Osteoblast (primary cell): ENCODE results near the gene SYNPO. TPM values are rescaled to one million over a fixed set of nuclear protein-coding genes. Genes with fewer than 3 reads are reported as not detected.

Source experiments
- DNase-seq: peaks from one replicate; pipeline ENCODE4 v3.0.0; 2011; ENCODE audit warnings: low spot score, mixed read lengths; ENCODE audit not compliant: insufficient read length; ENCODE audit errors: missing footprints
- H2AFZ ChIP-seq: 2 replicates; pipeline ENCODE4 v1.6.0; 2011; ENCODE audit warnings: mild to moderate bottlenecking, low read length
- H3K27ac ChIP-seq: 2 replicates; pipeline ENCODE4 v1.5.1; 2011; ENCODE audit warnings: mild to moderate bottlenecking, low read depth, low read length, moderate library complexity
- H3K27me3 ChIP-seq: 2 replicates; pipeline ENCODE4 v1.6.0; 2012; ENCODE audit warnings: mild to moderate bottlenecking, control low read depth, inconsistent platforms, low read length, moderate library complexity; ENCODE audit not compliant: insufficient read depth
- H3K36me3 ChIP-seq: 2 replicates; pipeline ENCODE4 v1.5.1; 2011; ENCODE audit warnings: mild to moderate bottlenecking, low read length, control low read depth, moderate library complexity; ENCODE audit not compliant: insufficient read depth
- H3K4me1 ChIP-seq: 2 replicates; pipeline ENCODE4 v1.5.1; 2011; ENCODE audit warnings: mild to moderate bottlenecking, low read length, control low read depth, moderate library complexity; ENCODE audit not compliant: insufficient read depth
- H3K4me2 ChIP-seq: 2 replicates; pipeline ENCODE4 v1.6.0; 2011; ENCODE audit warnings: mild to moderate bottlenecking, low read length; ENCODE audit not compliant: insufficient read depth
- H3K4me3 ChIP-seq: fragments of 200-600 bp; sonication (generic); 3 replicates; pipeline ENCODE4 v1.5.1; 2012; ENCODE audit warnings: mild to moderate bottlenecking, low read length, inconsistent platforms; ENCODE audit not compliant: insufficient read depth
- H3K79me2 ChIP-seq: 2 replicates; pipeline ENCODE4 v1.6.0; 2012; ENCODE audit warnings: mild to moderate bottlenecking, low read length, control low read depth, inconsistent platforms; ENCODE audit not compliant: insufficient read depth
- H3K9me3 ChIP-seq: 2 replicates; pipeline ENCODE4 v1.5.1; 2011; ENCODE audit warnings: low read depth, low read length, control low read depth
- H4K20me1 ChIP-seq: 2 replicates; pipeline ENCODE4 v1.6.0; 2012; ENCODE audit warnings: mild to moderate bottlenecking, low read length, control low read depth; ENCODE audit not compliant: insufficient read depth
- CTCF ChIP-seq: IDR thresholded peaks from 2 replicates; pipeline ENCODE4 v1.5.1; 2011; ENCODE audit warnings: mild to moderate bottlenecking, low read depth, low read length, moderate library complexity; ENCODE audit errors: extremely low read depth
- total RNA-seq: library from RNA; depleted of rRNA; stranded (reverse); fragments of >200 nt; gene quantifications from 2 replicates; pipeline ENCODE4 v1.2.3, GENCODE V29; 2012

SYNPO gene
- total RNA-seq, 1 donor, result 4.0 TPM

DNA sequence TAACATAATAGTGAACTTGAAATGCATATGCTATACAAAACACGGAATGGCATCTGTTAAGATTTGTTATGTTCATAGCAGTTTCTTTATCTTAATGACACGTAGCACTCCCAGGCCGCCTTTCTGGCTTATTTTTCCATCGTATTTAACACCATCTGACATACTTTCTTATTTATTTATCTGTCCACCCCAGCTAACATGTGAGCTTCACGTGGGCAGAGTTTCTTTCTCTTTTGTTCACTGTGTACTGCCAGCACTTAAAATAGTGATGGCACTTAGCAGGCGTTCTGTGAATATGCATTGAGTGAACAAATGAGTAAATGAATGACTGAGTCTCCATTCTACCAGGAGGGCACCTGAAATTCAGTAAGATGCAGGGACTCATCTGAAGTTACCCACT, 29.4 kb upstream of the SYNPO start:
- TF ChIP-seq CTCF, result no peak
- H2AFZ ChIP-seq, result no peak overlapping the region
- no peaks in the 10 kb centered on the region for H3K79me2 ChIP-seq
- no peaks in the 10 kb centered on the region for H4K20me1 ChIP-seq
- no peaks in the 10 kb centered on the region for H3K27me3 ChIP-seq
- no peak overlapping the region for H3K4me3 ChIP-seq
- H3K36me3 ChIP-seq, result no peaks in the 10 kb centered on the region
- H3K4me1 ChIP-seq, result peaks cover 14% of the 10 kb centered on the region
- no peak for DNase-seq
- H3K9me3 ChIP-seq, result no peaks in the 10 kb centered on the region
- H3K4me2 ChIP-seq, result no peak overlapping the region
- H3K27ac ChIP-seq, result no peak overlapping the region

DNA sequence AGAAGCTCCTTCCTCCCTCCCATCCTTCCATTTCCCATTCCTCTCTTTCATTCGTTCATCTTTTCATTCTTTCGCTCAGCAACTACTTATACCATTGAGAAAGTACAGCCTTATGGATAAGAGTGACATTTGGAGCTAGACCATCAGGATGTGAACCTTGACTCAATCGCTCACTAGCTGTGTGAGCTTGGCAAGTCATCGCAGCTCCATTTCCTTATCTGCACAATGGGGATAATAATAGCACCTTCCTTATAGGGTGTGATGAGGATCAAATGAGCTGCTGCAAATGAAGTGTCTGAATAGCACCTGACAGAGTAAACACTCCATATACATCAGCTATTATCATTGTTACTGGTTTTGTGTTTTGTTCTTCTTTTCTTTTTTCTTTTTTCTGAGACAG, 28.1 kb upstream of the SYNPO start:
- H3K4me2 ChIP-seq, result no peak overlapping the region
- H3K4me1 ChIP-seq, result peaks cover 17% of the 10 kb centered on the region
- no peaks in the 10 kb centered on the region for H3K27me3 ChIP-seq
- H4K20me1 ChIP-seq, result no peaks in the 10 kb centered on the region
- H3K27ac ChIP-seq, result no peak overlapping the region
- TF ChIP-seq CTCF, result no peak
- H3K9me3 ChIP-seq, result no peaks in the 10 kb centered on the region
- no peak overlapping the region for H2AFZ ChIP-seq
- no peak overlapping the region for H3K4me3 ChIP-seq
- no peaks in the 10 kb centered on the region for H3K36me3 ChIP-seq
- no peaks in the 10 kb centered on the region for H3K79me2 ChIP-seq
- peak; percentile 51 for DNase-seq

DNA sequence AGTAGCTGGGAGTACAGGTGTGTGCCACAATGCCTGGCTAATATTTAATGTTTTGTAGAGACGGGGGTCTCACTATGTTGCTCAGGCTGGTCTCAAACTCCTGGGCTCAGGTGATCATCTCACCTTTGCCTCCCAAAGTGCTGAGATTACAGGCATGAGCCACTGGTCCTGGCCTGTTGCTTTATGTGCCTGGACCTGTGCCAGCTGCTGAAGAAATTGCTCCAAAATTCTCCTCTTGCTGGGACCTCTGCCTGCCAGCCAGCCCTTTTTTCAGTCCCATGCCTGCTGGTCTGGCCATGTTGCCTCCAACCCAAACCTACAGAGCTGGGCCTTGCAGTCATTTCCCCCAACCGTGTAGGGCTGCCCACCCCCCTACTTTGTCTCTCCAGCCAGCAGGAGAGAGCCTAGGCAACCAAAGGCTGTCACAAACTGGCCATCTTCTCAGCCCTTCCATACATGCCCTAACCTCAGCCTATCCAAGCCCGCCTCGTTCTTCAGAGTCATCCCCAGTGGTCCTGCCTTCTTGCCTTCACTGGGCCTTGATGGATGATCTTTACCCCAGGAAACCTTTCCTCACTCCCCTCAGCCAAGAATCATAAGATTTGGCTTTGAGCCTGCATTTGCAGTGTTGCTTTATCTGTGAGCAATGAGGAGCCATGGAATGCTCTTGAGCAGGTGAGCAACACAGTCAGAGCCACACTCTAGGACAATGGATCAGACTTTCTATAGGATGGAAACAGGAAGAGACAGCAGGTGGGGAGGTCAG, 27.4 kb upstream of the SYNPO start:
- TF ChIP-seq CTCF, result no peak
- Histone ChIP-seq H4K20me1 (no peaks in the 10 kb centered on the region), H3K27me3 (no peaks in the 10 kb centered on the region), H3K4me1 (peaks cover 17% of the 10 kb centered on the region), H3K4me2 (no peak overlapping the region), H3K4me3 (no peak overlapping the region), H3K79me2 (no peaks in the 10 kb centered on the region), H2AFZ (no peak overlapping the region), H3K36me3 (no peaks in the 10 kb centered on the region), H3K27ac (no peak overlapping the region), H3K9me3 (no peaks in the 10 kb centered on the region)
- DNase-seq, result peak; percentile 68

DNA sequence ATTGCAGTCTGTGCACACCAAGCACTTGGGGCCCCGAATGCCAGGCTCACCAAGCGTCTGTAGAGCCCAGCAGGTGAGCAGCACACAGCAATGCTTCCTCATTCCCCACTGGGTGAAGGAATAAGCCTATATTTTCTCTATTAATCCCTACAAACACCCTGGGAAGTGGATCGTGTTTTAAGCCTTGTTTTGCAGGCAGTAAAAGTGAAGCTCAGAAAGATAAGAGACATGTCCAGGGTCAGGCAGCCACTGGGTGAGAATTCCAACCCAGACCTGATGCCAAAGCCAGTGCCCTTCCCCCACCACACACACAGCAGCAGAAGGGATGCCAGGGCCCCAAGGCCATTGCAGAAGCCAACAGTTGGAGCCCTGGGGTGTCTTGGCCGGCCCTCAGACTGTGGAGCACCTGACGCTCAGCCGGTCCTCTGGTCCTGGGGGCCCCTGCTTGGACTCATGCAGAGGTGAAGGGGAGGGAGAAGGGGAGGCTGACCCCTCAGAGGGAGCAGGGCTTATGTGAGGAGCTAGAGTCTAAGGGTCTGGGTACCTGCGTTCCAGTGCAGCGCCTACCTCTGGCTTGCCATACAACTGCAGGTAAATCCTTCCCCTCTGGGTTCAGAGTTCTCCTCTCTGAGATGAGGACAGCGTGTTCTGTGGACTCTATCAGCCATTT, 26.3 kb upstream of the SYNPO start:
- Histone ChIP-seq H2AFZ (no peak overlapping the region), H3K4me2 (no peak overlapping the region), H3K79me2 (no peaks in the 10 kb centered on the region), H3K36me3 (no peaks in the 10 kb centered on the region), H3K4me3 (no peak overlapping the region), H3K4me1 (peaks cover 19% of the 10 kb centered on the region), H3K9me3 (no peaks in the 10 kb centered on the region), H3K27ac (no peak overlapping the region), H3K27me3 (no peaks in the 10 kb centered on the region), H4K20me1 (no peaks in the 10 kb centered on the region)
- no peak for DNase-seq
- TF ChIP-seq CTCF, result peak; percentile 18
